CD4-positive, alpha-beta T cell treated with Interleukin-17A for 1 hour (primary cell): ENCODE data around the gene CNTROB.

Experiments used
- DNase-seq: peaks from one replicate; pipeline ENCODE4 v3.0.0-alpha.2; 2020

The CNTROB gene

DNA sequence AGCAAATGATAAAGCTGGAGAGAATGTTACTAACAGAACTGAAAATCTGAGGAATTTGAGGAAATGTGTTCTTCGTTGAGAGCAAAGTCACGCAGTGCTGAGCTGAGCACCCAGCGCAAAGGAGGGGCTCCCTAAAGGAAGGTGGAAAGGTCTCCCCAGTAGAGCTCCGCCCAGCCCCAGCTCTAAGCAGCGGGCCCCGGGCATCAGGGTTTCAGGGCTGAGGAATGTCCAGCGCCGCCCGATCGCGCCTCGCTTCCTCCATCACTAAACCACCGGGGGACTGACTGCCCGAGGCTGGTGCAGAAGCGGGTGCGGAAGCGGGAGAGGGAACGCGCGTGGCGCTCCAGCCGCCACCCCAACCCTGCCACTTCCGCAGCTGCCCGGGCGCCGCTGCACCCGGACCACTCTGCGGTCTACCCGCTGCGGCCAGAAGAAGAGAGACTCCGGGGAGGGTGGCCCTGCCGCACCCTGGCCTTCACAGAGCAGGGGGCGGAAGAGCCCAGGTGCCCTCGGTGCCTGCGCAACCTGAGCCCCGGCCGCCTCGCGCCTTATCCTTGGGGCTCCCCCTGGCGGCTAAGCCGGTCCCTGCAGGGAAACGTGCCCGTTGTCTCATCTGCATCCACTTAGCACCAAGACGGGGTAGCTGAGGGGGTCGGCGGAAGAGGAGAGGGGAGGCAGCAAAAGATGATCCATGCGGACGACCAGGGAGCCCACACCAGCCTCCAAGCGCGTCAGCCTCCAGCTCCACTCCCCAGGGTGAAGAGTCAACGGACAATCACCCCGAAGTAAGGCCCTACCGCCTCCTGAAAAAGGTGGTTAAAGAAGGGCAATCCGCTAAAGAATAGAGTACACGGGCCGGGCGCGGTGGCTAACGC, 58.0 kb downstream of the CNTROB start:
- DNase-seq, result peak; percentile 92

GRCh38 chr17:7992516-7992915, 60.5 kb downstream of the CNTROB start:
- no peak for DNase-seq

GRCh38 chr17:7992924-7993323, 60.9 kb downstream of the CNTROB start:
- DNase-seq, result peak; percentile 46

GRCh38 chr17:7993972-7994589, 62.1 kb downstream of the CNTROB start:
- DNase-seq, result no peak

- DNase-seq, result no peak
Measured at GRCh38 chr17:7995724-7996123, 63.7 kb downstream of the CNTROB start.

- peak; percentile 46 for DNase-seq
Measured at GRCh38 chr17:7997186-7997585, 65.2 kb downstream of the CNTROB start.
